HL-60 (cell line): ENCODE data around the gene XPC.

Experiments used
- DNase-seq, 2 experiments: peaks; one replicate each; pipeline ENCODE4 v3.0.0-alpha.2; 2010 to 2020; ENCODE audit warnings: low read depth in 1 of 2, low spot score in 1 of 2
- H3K27ac ChIP-seq: fragments of 250-450 bp; sonication (Bioruptor Pico); replicated peaks from 2 replicates; pipeline ENCODE4 v1.5.1; 2020; ENCODE audit warnings: mild to moderate bottlenecking, moderate library complexity
- H3K27me3 ChIP-seq: fragments of 250-450 bp; sonication (Bioruptor Pico); 2 replicates; pipeline ENCODE4 v1.5.1; 2021; ENCODE audit warnings: mild to moderate bottlenecking, moderate library complexity; ENCODE audit not compliant: insufficient read depth, poor library complexity, severe bottlenecking
- H3K4me3 ChIP-seq: replicated peaks from 2 replicates; pipeline ENCODE4 v1.5.1; 2011; ENCODE audit warnings: mild to moderate bottlenecking, control low read depth, low read length; ENCODE audit not compliant: insufficient read depth
- CTCF ChIP-seq: IDR thresholded peaks from one replicate; pipeline ENCODE4 v1.5.1; 2011; ENCODE audit warnings: low read length, control low read depth, inconsistent platforms; ENCODE audit not compliant: insufficient read depth
- GABPA ChIP-seq: IDR thresholded peaks from 2 replicates; pipeline ENCODE4 v1.6.1; 2012; ENCODE audit warnings: low read depth
- POLR2AphosphoS5 ChIP-seq: IDR thresholded peaks from 2 replicates; pipeline ENCODE4 v1.6.1; 2012; ENCODE audit warnings: low read depth
- REST ChIP-seq: IDR thresholded peaks from 2 replicates; pipeline ENCODE4 v1.6.1; 2012; ENCODE audit warnings: low read depth; ENCODE audit not compliant: insufficient replicate concordance
- SPI1 ChIP-seq: IDR thresholded peaks from 2 replicates; pipeline ENCODE4 v1.6.1; 2012; ENCODE audit warnings: low read depth, mild to moderate bottlenecking, borderline replicate concordance

Gene XPC

GRCh38 chr3:14140668-14141067 is 37.7 kb downstream of the XPC start:
- no peaks in the 10 kb centered on the region for H3K27me3 ChIP-seq
- no peak overlapping the region for H3K27ac ChIP-seq
- TF ChIP-seq SPI1, result no peak
- 0 out of 2 replicates have a peak, but pooled peaks have one; percentile 13 for TF ChIP-seq POLR2AphosphoS5
- no peak for TF ChIP-seq GABPA
- no peak overlapping the region for H3K4me3 ChIP-seq
- DNase-seq, result no peak

- Histone ChIP-seq H3K4me3 (no peak overlapping the region), H3K27me3 (no peaks in the 10 kb centered on the region), H3K27ac (no peak overlapping the region)
- TF ChIP-seq CTCF (no peak), SPI1 (no peak), REST (no peak), POLR2AphosphoS5 (no peak), GABPA (no peak)
- no peak for DNase-seq
Observed at GRCh38 chr3:14139771-14140170, 38.6 kb downstream of the XPC start.

GRCh38 chr3:14138878-14139655 is 39.3 kb downstream of the XPC start:
- no peak overlapping the region for H3K27ac ChIP-seq
- DNase-seq, result no peak
- no peak overlapping the region for H3K4me3 ChIP-seq
- no peaks in the 10 kb centered on the region for H3K27me3 ChIP-seq
- TF ChIP-seq SPI1 (no peak), POLR2AphosphoS5 (no peak), CTCF (no peak), GABPA (no peak), REST (no peak)

GRCh38 chr3:14138109-14138877 is 40.1 kb downstream of the XPC start:
- no peaks in the 10 kb centered on the region for H3K27me3 ChIP-seq
- no peak for DNase-seq
- H3K27ac ChIP-seq, result no peak overlapping the region
- TF ChIP-seq GABPA, result no peak
- no peak for TF ChIP-seq POLR2AphosphoS5
- no peak for TF ChIP-seq SPI1
- TF ChIP-seq CTCF, result no peak
- TF ChIP-seq REST, result no peak
- H3K4me3 ChIP-seq, result no peak overlapping the region
